A673 (cell line): ENCODE measurements around the gene LHPP.

Experiments used
- CTCF ChIP-seq: fragments of 300-800, 200-600 bp; sonication (generic); conservative IDR thresholded peaks from 2 replicates; pipeline ENCODE4 v1.5.1; 2017; ENCODE audit warnings: low read depth, mild to moderate bottlenecking, antibody characterized with exemption, low read length, moderate library complexity, mixed read lengths
- EZH2 ChIP-seq: fragments of 200-600 bp; sonication (generic); IDR thresholded peaks from 2 replicates; pipeline ENCODE4 v1.6.1; 2017; ENCODE audit warnings: borderline replicate concordance, low read depth, mild to moderate bottlenecking, mixed read lengths, antibody characterized with exemption, low read length; ENCODE audit not compliant: poor library complexity, severe bottlenecking

GRCh38 chr10:124559372-124560132 lies 97.9 kb downstream of the LHPP start:
- TF ChIP-seq CTCF (no peak), EZH2 (no peak)
